ENCODE results near the gene UROD.
"Not testable (repeated sequence)": the region's sequence is repeated elsewhere in the genome, so short reads cannot be mapped to it uniquely, and the experiment has no call there.

UROD gene

DNA sequence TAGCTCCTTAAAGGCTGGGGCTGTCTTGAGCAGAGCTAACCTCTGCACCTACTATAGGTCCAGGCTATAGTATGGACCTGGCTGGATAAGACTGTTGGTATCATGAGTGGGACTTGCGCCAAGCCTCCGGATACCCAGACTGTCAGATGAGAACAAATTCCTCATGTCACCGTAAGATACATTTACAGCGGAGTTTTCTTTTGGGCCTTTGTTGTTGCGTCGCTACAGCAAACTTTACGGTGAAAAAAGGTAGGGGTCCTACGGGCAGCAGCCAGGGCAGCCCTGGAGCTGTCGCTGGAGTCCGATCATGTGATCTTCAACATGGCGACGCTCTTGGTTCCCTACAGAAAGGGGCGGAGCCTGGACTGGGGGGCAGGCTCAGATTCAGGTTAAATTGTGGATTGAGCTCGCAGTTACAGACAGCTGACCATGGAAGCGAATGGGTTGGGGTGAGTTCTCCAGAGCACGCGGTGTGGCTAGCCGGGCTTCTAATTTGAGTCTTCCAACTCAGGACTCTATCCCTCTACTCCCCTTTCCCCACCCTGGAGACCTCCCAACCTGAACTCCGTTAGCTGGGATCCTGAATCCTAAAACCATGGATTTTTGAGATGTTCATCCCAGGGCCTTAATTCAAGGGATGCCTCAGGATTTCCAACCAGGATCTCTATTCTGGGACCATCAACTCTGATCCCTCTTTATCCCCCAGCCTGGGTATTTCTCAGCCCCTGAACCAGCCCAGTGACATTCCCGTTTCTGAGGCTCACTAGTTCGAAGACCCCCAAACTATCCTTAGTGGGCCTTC, at the start of gene UROD:
UROD (plus strand) TSS at position 418 of the 802 bp plus-strand sequence; CDS start at position 430, 12 bp downstream.
- DNase-seq, result peak; percentile 86

DNA sequence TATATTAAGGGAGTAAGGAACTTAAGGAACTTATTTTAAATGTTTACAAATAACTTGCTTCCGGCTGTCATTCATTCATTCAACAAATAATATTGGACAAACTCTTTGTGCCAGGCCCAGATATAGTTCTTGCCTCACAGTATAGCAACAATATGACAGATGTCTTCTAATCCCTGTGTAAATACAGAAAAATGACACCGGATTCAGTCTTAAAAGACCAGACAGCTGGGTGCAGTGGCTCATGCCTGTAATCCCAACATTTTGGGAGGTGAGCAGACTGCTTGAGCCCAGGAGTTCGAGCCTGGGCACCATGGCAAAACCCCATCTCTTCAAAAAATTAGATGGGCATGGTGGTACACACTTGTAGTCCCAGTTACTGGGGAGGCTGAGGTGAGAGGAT, 49.3 kb upstream of the UROD start:
- no peak for DNase-seq

DNA sequence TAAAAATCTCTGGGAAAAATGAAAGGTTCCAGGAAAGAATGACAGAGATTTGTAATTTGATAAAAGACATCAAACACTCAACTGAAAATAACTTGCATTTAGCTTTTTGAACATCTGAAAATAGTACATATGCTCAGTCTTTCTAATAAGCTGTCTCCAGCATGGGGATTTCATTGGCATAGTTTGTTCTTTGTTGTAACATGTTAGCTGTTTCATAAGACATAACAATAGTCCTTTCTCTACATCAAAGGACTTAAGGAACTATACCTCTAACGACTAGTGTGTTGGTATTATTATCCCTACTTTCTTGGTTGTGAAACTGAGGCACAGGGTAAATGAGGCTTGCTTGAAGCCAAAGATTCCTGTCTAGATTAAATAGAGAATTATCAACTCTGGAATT, 47.7 kb upstream of the UROD start:
- DNase-seq, result no peak

DNA sequence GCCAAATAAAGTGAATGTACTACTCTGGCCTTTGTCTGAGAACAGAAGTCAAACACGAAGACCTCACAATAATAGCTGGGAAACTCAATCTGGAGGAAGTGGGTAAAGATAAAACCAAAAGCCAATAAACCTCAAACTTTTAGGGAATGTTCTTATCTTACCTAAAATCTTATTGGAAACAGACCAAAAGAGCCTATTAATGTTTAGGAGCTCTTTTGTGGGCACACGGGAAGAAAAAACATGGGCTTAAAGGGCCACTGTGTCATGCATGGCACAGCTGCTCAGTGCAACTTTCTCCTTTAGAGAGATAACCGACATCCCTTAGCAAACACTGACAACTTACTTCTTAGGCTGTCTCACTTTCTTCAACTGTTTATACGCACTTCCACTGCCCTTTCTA, 41.7 kb upstream of the UROD start:
- no peak for DNase-seq

DNA sequence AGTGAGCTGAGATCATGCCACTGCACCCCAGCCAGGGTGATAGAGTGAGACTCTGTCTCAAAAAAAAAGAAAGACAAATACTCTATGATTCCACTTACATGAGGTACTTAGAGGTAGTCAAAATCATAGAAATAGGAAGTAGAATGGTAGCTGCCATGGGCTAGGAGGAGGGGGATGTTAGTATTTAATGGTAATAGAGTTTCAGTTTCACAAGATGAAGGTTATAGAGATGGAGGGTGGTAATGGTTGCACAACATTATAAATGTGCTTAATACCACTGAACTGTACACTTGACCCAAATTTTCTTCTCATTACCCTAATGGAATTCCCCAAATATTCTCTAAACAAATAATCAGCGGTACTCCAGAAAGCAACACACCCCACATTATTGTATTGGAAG, 38.4 kb upstream of the UROD start:
- no peak for DNase-seq

DNA sequence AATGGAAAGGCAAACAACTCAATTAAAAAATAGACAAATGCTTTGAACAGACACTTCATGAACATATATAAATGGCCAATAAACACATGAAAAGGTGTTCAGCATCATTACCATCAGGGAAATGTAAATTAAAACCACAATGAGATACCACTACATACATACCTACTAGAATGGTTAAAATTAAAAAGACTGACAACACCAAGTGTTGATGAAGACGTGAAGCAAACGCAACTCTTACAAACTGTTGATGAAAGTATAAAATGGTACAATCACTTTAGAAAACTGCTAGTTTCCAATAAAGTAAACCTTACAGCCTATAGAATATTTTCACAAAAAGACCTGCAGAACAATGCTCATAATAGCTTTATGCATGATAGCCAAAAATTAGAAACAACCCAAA, 35.8 kb upstream of the UROD start:
- DNase-seq, result no peak

DNA sequence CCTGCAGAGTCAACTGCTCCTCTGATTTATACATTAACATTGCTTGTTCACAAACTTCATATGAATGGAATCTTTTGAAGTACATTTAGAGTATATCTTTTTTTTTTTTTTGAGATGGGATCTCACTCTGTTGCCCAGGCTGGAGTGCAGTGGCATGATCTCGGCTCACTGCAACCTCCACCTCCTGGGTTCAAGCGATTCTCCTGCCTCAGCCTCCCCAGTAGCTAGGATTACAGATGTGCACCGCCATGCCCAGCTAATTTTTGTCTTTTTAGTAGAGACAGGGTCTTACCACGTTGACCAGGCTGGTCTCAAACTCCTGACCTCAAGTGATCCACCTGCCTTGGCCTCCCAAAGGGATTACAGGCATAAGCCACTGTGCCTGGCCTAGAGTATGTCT, 34.7 kb upstream of the UROD start:
- not testable (repeated sequence) for DNase-seq

DNA sequence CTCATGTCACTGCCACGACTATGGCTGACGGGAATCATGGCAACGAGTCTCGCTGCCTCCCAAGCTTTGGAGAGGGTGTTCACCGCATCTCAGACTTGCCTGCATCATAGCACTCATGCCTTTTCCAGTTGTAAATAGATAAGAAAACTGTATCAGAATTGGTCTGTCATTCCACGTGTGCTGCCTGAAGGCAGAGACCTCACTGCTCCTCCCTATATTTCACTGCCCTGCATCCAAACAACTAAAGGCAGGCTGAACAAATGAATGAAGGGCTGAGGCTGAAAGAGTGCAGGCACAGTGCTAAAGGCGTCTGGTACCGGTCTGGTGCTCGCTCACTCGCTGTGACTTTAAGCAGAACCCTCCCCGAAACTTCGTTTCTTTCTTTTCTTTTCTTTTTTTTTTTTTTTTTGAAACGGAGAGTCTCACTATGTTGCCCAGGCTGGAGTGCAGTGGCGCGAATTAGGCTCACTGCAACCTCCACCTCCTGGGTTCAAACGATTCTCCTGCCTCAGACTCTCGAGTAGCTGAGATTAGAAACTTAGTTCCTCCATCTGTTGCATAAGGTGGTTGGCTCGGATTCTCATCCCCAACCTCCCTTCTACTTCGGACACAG, 26.2 kb upstream of the UROD start:
- no peak for DNase-seq

DNA sequence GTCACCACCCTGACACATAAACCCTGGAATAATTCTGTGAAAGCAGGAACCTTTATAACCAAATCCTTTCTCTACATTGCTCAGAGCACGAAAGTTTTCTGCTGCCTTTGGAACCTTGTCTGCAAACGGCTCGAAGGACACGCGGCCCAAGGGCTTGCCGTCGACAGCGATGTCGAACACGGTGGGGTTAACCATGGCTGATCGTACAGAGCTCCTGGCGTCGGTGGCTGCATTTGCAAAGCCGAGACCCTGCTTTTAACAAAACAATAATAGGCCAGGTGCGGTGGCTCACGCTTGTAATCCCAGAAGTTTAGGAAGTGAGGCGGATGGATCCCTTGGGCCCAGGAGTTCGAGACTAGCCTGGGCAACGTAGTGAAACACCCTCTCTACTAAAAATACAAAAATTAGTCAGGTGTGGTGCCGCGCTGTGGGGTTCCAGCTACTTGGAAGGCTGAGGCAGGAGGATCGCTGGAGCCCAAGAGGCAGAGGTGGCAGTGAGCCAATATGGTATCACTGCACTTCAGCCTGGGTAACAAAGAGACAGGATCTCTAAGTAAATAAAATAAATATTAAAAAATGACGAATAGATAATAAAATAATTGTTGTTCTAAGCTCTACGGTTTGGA, 23.4 kb upstream of the UROD start:
- DNase-seq, result no peak

DNA sequence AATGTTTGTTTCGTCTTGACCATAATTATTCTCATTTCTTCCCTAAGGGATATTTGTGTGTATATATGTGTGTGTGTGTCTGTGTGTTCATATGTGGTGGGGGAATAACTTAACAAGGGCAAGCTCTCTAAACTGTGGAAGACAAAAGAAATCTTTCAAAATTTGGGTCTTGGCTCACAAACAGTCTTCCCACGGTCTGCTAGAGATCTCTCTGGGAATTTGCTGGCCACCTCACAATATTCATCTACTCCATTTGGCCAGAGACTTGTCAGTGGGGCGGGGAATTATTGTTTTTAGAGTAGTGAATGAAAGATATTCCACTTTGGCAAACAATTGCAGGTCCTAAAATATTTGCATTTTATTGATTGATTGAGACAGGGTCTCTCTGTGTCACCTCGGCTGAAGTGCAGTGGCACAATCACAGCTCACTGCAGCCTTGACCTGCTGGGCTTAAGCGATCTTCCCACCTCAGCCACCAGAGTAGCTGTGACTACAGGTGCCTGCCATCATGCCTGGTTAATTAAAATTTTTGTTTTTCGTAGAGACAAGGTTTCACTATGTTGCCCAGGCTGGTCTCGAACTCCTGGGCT, 17.6 kb upstream of the UROD start:
- no peak for DNase-seq

DNA sequence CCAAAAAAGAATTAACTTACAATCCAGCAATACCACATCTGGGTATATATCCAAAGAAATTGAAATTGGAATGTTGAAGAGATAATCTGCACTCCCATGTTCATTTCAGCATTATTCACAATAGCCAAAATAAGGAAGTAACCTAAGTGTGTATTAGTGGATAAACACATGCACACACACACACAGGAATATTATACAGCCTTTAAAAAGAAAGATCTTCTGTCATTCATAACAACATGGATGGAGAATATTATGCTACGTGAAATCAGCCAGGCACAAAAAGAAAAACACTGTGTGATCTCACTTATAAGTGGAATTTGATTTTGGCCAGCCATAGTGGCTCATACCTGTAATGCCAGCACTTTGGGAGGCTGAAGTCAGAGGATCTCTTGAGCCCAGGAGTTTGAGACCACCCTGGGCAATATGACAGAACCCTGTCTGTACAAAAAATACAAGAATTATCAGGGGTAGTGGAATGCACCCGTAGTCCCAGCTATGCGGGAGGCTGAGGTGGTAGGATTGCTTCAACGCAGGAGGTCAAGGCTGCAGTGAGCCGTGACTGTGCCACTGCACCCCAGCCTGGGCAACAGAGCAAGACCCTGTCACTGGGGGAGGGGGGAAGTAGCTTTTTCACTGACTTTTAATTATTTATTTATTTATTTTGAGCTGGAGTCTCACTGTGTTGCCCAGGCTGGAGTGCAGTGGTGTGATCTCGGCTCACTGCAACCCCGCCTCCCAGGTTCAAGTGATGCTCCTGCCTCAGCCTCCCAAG, 16.4 kb upstream of the UROD start:
- no peak for DNase-seq

DNA sequence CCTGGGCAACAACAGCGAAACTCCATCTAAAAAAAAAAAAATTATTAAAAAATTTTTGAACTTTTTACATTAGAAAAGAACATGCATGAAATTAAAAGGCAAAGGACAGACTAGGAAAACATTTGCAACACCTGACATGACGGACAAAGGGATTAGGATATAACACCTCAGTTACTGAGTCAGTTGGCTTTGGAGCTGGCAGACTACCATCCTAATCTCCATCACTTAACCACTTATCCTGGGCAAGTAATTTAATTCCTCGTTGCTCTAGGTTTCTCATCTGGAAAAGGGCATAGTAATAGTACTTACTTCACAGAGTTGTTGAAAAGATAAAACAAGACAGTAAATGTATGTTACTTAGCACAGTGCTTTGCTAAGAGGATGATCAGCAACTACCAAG, 12.8 kb upstream of the UROD start:
- no peak for DNase-seq

DNA sequence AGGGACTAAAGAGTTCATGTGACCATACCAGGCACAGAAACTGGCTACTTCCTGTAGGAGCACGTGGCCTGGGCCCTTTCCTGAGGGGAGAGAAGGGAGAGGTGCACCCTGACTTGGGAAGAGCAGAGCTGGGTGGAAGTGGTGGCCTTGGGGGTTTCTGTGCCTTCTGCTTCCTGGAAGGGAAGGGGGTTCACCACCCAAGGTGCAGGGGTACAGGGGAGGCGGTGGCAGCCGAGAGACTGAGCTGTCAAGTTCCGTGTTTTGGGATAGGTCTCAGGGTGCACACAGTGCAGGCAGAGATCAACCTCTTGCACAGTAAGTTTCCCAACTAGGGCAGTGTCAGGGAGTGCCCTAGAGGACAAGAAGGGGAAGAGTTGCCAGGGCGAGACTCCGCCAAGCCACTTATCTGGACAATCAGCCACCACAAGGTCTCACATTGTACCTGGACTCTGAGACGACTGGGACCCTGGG, 11.0 kb upstream of the UROD start:
- no peak for DNase-seq

DNA sequence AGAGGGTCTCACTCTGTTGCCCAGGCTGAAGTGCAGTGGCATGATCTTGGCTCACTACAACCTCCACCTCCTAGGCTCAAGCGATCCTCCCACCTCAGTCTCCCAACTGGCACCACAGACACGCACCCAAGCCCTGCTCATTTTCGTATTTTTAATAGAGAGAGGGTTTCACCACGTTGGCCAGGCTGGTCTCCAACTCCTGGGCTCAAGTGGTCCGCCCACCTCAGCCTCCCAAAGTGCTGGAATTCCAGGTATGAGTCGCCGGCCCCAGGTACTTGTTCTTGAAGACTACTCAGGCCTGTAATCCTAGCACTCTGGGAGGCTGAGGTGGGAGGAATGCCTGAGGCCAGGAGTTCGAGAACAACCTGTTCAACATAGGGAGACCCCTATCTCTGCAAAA, 10.5 kb upstream of the UROD start:
- DNase-seq, result not testable (repeated sequence)

DNA sequence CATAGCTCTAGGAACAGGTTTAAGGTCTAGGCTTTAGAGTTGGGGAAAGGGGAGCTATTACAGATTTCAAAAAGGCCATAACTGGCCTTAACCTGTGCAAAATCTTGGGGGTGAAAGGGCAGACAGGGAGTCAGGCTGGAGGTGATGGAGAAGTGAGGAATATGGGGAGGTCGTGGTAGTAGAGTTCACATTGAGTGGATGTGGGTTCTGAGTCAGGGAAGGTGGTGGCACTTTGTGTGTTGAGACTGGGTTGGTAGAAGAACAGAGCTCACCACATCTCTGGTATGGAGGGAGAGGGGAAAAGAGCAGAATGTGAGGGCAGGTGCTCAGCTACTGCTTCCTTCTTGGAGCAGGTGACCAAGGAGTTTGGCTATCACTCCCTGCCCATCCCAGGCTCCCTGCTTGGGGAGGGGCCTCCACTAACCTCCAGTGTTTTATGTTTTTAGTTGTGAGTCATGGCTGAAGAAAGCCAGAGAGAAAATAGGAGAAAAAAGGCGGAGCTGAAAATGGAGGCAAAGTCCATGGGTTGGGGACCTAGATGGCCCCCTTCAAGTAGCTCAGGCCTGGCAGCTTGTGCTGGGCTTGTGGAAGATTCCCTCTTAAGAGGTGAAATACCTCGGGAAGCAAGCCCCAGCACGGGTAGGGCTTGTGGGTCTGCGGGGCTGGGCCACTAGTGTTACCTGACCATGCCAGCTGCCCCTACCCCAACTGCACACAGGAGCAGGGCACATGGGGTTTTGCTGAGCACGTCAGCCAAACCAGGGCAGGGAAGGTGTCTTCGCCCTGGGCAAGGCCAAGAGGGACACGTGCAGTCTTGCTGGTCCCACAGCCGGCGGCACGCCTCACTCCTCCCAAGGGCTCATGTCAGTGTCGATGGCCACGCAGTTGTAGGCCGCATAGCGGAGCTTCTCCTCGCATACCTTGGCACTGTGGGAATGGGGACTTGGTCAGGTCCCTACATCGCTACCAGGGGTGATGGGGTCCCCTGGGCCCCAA, 9.1 kb upstream of the UROD start:
- DNase-seq, result no peak

DNA sequence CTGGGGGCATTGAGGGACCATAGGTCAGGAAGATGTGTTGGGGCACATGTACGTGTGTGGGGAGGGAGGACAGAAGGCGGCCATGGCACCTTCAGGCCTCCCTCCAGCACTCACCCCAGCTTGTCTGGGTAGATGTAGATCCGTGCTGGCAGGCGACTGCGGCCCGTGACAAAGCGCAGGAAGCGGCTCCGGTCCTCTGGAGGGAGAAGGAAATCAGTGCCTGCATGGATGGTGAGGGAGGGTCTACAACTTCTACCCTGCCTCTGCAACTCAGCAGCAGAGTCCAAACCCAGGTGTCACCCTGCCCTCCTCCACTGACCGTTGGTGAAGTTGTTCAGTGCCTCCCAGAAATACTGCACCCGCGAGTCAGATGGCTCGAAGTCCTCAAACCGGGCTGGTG, 8.3 kb upstream of the UROD start:
- no peak for DNase-seq

DNA sequence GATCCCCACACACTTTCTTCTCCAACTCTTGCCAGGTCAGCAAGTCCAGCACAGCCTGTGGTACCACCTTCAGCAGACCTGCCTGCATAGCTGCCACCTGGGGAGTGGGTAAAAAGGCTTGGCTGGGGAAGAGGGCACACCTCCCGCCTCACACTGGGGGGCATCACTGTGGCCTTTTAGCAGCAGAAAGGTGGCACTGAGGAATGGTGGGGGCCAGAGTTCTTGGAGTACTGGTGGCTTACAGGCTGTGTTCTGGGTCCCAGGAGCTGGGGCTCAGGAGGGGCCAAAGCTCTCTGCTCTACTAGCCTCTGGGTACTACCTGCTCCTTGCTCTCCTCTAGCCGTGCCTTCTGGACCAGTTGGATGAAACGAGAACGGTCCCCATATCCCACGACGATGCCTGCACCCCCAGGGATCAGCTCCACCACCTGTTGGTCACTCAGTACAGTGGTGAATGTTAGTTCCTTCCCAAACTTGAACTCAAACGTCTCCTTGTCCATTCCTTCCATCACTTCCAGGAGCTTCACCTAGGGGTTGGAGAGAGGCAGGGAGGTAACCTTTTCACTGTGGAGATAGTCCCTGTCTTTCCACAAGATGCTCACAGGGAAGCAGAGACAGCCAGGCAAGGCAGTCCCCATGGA, 7.7 kb upstream of the UROD start:
- DNase-seq, result no peak

DNA sequence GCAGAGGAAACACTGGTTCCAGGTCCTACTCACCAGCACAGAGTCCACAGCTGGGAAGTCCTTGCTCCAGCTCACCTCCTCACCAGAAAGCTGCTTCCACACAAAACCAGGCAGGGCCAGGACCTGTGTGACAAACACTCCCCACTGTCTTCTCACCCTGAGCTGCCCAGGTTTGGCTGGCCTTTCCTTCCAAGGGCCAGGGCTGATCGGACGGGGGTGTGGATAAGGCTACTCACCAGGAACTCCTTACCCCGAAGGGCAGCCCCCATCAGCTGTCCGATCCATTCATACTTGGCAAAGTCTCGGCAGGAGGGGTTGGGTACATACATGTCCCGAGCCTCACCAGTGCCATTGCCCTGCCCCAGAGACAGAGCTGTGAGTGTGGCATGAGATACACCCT, 6.3 kb upstream of the UROD start:
- no peak for DNase-seq

DNA sequence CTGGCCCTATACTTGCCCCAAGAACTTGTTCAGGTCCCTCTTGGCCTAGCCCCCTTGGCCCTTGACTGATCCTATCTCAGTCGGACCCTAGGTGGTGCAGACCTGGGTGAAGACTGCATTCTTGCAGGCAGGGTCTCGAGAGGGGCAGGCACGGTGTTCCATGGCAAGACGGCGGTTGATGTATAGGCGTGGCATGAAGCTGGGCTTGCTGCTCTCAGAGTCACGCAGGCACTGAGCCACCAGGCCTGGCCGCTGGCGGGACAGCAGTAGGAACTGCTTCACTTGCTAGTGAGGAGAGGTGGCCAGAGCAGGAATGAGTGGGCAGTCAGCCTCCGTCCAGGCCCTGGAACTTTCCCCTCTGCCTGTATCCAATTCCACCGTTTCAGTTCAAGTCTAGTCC, 4.7 kb upstream of the UROD start:
- DNase-seq, result no peak

DNA sequence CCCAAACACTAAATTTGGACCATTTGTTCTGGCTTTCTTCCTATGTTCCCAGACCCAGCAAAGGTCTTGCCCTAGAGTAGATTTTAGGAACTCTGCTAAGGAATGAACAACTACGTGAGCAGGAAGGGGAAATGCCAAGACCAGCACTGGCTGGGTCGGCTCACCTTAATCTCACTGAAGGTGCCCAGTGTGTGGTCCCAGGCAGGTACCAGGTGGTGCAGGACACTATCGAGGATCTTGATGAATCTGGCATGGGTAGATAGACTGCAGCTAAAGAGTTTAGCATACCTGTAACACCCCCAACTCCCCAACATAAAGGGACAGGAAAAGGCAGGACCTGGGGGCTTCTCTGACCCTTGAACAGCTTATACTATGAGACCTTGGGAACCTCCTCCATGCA, 4.0 kb upstream of the UROD start:
- no peak for DNase-seq

DNA sequence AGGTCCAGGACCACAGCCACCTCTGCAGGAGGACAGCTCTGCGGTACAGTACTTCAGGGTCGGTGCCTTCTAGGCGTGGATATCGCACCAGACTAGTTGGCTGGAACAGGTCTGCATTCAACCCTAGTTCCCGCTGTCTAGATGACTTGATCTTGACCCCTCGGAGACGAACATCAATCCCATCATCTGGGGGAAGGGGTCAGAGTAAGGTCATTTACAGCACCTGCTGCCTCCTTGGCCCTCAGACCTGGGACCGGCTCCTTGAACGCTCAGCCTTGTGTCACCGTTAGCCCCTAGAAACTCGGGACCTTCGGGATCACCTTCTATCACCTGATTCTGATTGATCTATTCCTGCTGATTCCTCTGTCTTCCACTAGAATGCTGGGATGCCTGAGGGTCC, 3.5 kb upstream of the UROD start:
- DNase-seq, result no peak

All from activated CD8-positive, alpha-beta memory T cell treated with anti-CD3 and anti-CD28 coated beads, Interleukin-2, amount 50 U/mL, for 4 hours (primary cell).